ENCODE data around the gene MYO7B.

- no peak for TF ChIP-seq CTCF (IDR thresholded peaks at IDR 0.05; ENCODE audit: low read length)
- no peak for TF ChIP-seq EZH2 (optimal IDR thresholded peaks at IDR 0.05; ENCODE audit: low read depth, low read length)
- no peak for TF ChIP-seq EZH2phosphoT487 (IDR thresholded peaks at IDR 0.05; ENCODE audit: low read length)
Observed at GRCh38 chr2:127560201-127560930, 24.9 kb downstream of the MYO7B start.
